GM12801 (cell line): ENCODE measurements around the gene ABCC1.

Experiments
- TF ChIP-seq, protein P1 (sequence below): IDR thresholded peaks from one replicate; pipeline ENCODE4 v1.5.1; 2011; ENCODE audit warnings: control low read depth; ENCODE audit not compliant: insufficient read length; ENCODE audit errors: extremely low read depth

ABCC1 gene

DNA sequence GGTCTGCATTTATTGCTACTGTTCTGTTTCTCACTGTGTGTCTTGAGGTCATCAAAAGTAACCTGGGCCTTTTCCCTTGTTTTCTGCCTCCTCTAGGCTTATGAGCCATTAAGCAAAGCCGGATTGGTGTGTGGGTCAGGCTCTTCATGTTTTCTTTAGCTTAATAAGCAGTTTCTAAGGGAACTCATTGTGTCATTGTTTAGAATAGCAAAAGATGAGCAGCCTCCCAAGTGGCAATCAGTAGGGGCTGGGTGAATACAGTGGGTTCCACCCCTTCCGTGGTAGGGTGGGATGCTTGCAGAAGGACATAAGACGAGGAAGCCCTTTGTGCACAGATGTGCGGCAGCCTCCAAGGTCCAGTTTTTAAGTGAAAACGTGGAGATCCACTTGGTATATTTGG lies 34.5 kb downstream of the ABCC1 start:
- TF ChIP-seq, protein P1, sequence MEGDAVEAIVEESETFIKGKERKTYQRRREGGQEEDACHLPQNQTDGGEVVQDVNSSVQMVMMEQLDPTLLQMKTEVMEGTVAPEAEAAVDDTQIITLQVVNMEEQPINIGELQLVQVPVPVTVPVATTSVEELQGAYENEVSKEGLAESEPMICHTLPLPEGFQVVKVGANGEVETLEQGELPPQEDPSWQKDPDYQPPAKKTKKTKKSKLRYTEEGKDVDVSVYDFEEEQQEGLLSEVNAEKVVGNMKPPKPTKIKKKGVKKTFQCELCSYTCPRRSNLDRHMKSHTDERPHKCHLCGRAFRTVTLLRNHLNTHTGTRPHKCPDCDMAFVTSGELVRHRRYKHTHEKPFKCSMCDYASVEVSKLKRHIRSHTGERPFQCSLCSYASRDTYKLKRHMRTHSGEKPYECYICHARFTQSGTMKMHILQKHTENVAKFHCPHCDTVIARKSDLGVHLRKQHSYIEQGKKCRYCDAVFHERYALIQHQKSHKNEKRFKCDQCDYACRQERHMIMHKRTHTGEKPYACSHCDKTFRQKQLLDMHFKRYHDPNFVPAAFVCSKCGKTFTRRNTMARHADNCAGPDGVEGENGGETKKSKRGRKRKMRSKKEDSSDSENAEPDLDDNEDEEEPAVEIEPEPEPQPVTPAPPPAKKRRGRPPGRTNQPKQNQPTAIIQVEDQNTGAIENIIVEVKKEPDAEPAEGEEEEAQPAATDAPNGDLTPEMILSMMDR, result no peak

DNA sequence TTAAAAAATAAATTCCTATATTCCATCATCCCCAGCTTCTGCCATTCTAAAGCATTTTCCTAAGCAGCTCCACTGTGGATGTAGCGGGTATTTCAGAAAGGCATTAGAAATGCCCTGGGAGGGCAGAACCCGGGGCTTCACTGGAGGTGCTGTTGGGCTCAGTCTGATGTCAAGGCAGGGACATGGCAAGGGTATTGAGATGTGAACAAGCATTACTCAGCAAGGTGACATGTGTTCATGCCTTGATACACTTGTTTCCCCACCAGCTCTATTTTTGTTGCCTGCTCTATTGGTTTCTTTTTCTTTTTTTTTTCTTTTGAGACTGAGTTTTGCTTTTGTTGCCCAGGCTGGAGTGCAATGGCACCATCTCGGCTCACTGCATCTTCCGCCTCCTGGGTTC lies 35.7 kb downstream of the ABCC1 start:
- TF ChIP-seq, protein P1, result no peak

DNA sequence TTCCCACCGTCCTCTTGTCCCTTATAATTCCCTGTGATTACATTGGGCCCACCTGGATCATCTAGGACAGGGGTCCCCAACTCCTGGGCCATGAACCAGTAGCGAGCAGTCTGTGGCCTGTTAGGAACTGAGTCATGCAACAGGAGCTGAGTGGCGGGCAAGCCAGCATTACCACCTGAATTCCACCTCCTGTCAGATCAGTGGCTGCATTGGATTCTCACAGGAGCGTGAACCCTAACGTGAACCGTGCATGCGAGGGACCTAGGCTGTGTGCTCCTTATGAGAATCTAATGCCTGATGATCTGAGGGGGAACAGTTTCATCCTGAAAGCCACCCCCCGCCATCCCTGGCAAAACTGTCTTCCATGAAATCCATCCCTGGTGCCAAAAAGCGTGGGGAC lies 36.8 kb downstream of the ABCC1 start:
- TF ChIP-seq, protein P1, result no peak

DNA sequence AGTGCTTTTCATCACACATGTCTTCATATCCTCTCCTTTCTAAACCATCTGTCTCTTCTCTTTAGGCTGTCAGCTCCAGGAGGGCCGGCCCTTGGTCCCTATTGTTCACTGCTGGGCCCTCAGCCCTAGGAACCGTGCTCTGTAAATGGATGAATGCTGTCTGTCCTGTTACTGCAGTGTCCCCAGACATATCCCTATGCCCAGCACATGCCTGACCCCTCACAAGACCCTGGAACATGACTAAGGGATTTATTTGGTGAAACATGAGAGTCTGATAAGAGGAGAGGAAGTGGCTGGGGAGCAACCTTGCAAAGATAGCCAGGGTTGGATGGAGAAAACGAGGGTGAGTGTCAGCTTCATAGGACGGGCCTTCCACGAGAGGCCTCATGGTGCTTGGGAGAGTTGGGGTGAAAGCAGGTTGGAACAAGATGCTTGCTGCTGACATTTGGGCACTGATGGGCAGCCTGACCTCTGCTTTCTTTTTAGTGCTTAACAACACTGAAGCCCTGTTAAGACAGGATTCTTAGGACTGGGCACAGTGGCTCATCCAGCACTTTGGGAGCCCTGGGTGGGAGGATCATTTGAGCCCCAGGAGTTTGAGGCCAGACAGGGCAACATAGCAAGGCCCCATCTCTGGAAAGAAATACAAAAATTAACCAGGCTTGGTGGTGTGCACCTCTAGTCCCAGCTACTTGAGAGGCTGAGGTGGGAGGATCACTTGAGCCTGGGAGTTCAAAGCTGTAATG lies 39.0 kb downstream of the ABCC1 start:
- TF ChIP-seq, protein P1, result no peak

DNA sequence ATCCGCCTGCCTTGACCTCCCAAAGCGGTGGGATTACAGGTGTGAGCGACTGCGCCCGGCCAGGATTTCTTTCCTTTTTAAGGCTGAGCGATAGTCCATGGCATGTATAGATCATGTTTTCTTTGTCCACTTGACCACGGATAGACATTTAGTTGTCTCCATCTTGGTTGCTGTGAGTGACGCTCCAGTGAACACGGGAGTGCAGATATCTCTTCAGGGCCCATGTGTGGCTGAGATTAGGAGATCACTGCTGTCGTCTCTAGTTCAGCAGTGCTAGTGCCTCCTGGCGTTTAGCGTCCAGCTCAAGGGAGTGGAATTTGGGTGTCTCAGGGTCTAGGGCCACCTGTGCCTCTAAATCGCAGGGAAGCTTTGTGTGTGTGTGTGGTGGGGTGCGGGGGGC lies 41.5 kb downstream of the ABCC1 start:
- TF ChIP-seq, protein P1, result no peak

DNA sequence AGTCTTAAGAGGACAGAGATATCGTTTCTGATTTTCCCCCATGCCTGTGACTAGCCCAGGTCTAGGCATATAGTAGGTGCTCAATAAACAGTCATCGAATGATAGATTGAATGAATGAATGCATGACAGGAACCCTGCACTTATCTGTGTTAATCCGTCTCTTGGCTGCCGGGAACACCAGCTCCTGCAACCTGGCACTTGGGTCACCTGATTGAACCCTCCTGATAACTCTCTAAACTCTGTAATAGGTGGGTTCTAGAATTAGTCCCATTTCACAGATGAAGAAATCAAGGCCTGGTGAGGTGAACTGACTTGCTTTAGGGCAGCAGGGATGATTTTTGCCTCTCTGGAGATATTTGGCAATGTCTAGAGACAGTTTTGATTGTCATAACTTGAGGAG lies 43.7 kb downstream of the ABCC1 start:
- TF ChIP-seq, protein P1, result no peak

DNA sequence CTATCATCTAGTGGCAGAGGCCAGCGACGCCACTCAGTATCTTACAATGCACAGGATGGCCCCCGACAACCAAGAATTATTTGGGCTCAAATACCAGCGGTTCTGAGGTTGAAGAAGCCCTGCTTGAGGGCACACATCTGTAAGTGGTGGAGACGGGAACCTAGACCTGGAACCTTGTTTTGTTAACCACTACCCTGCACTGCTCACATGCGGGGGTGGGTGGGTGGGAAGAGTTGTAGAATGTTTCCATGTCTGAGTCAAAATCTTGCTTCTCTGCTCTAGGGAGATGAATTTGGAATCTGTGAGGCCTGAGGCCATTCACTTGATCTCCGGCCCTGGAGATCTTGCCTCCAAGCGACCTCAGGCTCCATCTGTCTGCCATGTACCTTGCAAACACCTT lies 44.1 kb downstream of the ABCC1 start:
- TF ChIP-seq, protein P1, result no peak
